Right lobe of liver (tissue), 6 donors: ENCODE data around the gene CUEDC1. TPM values are rescaled to one million over a fixed set of nuclear protein-coding genes. Genes with fewer than 3 reads are reported as not detected.
A peak's percentile ranks its signal among the peaks of the same experiment; 100 is the strongest.

Experiments used
- ATAC-seq, 4 donors: fragments of 200-7000 bp; cut with Tn5 transposase; one replicate each; pipeline ENCODE4 v1.9.1; 2020; ENCODE audit warnings: mild to moderate bottlenecking in 4 of 4, moderate library complexity in 4 of 4
- DNase-seq, 3 donors: peaks; one replicate each; pipeline ENCODE4 v3.0.0-alpha.2; 2020
- H3K27ac ChIP-seq, 3 donors: fragments of 200-600 bp; one replicate each; pipeline ENCODE4 v1.8.0; 2022
- H3K27me3 ChIP-seq, 2 donors: fragments of 200-600 bp; one replicate each; pipeline ENCODE4 v1.8.0; 2022
- H3K36me3 ChIP-seq, 4 donors: fragments of 200-600 bp; sonication (generic) in 1 of 4; one replicate each; pipeline versions ENCODE4 v1.5.1 to v1.8.0; 2017 to 2022; ENCODE audit warnings: control low read depth in 1 of 4
- H3K4me1 ChIP-seq, 4 donors: fragments of 200-600 bp; sonication (generic) in 1 of 4; one replicate each; pipeline versions ENCODE4 v1.5.1 to v1.8.0; 2017 to 2022; ENCODE audit warnings: control low read depth in 1 of 4
- H3K4me3 ChIP-seq, 3 donors: fragments of 200-600 bp; one replicate each; pipeline ENCODE4 v1.8.0; 2022
- H3K9me3 ChIP-seq, 4 donors: fragments of 200-600 bp; sonication (generic) in 1 of 4; one replicate each; pipeline versions ENCODE4 v1.5.1 to v1.8.0; 2017 to 2022; ENCODE audit warnings: control low read depth in 1 of 4
- POLR2A ChIP-seq: fragments of 450-650 bp; IDR thresholded peaks from one replicate; pipeline ENCODE4 v1.6.1; 2017; ENCODE audit warnings: antibody characterized with exemption, mild to moderate bottlenecking
- WGBS: methylation state at CpG from one replicate; pipeline ENCODE4 v1.1.6; 2018; ENCODE audit warnings: low coverage, low lambda C conversion rate; ENCODE audit not compliant: insufficient coverage; ENCODE audit errors: missing lambda C conversion rate; 5-methylcytosine and 5-hydroxymethylcytosine counted together
- intact Hi-C, 2 donors: fragments of 100-400 bp; cut with DNase I; formaldehyde crosslinking; loops; one replicate each; pipeline versions ENCODE4 v1.11.2 to v1.14.1; 2022
- total RNA-seq, 6 experiments: library from RNA; depleted of rRNA in 2 of 6; stranded (reverse); fragments of >200 nt in 2 of 6; fragmentation: NEBNext Ultra II Directional in 3 of 6; extraction: Animal tissue kit (Norgen Biotek cat#: 25700) in 3 of 6; gene quantifications; one replicate each; pipeline versions ENCODE4 v1.1.0 to v1.2.4, GENCODE V29; 2016 to 2023
- TF ChIP-seq, protein P1 (sequence below), 4 donors: fragments of 200-600 bp in 3 of 4; fragments of 450-650 bp in 1 of 4; IDR thresholded peaks; one replicate each; pipeline versions ENCODE4 v1.5.1 to v1.8.0; 2016 to 2022; ENCODE audit warnings: antibody characterized with exemption in 4 of 4, mild to moderate bottlenecking in 2 of 4
- donor health status: DM: no; HTN: yes; CAD: no.
- donor health status: DM: no; HTN: no; CAD: no.
- donor health status: DM: no; HTN: no; CAD: no.
- donor health status: DM: no; HTN: yes; CAD: no.
- donor health status: DM: no; HTN: yes; CAD: no.

CUEDC1 gene
- total RNA-seq, 6 experiments from 2014 or later, result 4.0 to 8.5 (median 5.5) TPM

- ATAC-seq (no peak), DNase-seq (no peak)
- 100% methylated on average over 4 of the region's 5 CpGs for WGBS
- Histone ChIP-seq H3K27me3 (no peaks in the 10 kb centered on the region), H3K9me3 (no peaks in the 10 kb centered on the region), H3K27ac (no peak overlapping the region), H3K4me1 (peaks cover 0 to 6% (median 0%) of the 10 kb centered on the region in 4 donors), H3K36me3 (no peaks in the 10 kb centered on the region), H3K4me3 (no peak overlapping the region)
- intact Hi-C loops, result no loop called here
- TF ChIP-seq, protein P1, sequence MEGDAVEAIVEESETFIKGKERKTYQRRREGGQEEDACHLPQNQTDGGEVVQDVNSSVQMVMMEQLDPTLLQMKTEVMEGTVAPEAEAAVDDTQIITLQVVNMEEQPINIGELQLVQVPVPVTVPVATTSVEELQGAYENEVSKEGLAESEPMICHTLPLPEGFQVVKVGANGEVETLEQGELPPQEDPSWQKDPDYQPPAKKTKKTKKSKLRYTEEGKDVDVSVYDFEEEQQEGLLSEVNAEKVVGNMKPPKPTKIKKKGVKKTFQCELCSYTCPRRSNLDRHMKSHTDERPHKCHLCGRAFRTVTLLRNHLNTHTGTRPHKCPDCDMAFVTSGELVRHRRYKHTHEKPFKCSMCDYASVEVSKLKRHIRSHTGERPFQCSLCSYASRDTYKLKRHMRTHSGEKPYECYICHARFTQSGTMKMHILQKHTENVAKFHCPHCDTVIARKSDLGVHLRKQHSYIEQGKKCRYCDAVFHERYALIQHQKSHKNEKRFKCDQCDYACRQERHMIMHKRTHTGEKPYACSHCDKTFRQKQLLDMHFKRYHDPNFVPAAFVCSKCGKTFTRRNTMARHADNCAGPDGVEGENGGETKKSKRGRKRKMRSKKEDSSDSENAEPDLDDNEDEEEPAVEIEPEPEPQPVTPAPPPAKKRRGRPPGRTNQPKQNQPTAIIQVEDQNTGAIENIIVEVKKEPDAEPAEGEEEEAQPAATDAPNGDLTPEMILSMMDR (IDR thresholded peaks at IDR 0.05), result no peak
- TF ChIP-seq POLR2A, result no peak
These were observed 35.3 kb downstream of the CUEDC1 start for GRCh38 chr17:57919918-57920317.

DNA sequence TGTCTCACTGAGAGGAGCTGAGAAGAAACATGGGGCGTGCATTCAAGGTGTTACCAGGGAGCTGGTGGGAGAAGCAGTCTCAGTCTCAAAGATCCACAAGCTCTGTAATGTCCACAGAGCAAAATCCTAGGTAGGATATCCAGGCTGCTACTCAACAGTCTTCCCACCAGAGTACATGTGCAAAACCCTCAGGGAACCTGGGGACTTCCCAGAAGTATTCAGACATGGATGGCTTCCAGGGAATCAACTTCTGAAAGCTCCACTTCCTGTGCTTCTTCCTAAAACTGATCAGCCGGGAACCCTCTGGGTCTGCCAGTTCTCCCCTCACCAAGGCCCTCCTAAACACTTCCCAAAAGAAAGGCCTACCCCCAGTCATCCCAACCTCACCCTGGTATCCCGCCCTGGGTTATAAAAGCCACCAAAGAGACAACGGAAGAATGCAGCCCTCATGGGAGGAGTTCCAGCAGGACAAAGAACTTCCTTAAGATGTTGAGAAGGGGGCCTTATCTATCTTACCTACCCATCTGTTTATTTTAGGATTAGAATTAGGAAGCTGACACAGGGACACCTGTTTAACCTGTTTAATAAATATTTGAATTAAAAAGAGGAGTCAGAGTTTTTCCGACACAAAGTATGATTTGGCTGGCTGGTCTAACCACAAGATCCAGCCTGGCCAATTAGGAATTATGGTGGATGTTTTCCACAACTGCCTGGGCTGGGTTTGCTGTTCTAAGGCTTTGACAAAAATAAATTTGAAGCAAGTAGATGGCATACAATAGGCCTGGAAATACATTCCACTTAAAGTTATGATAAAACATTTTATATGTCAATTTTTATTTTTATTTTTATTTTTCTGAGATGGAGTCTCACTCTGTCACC is 37.0 kb downstream of the CUEDC1 start:
- ATAC-seq, result peak in 1 of 4 donors; percentile 43
- WGBS, result 71% methylated on average over 5 of the region's 5 CpGs
- H3K27ac ChIP-seq, result no peak overlapping the region

GRCh38 chr17:57916925-57917858 is 38.0 kb downstream of the CUEDC1 start:
- no peak overlapping the region for H3K27ac ChIP-seq
- H3K9me3 ChIP-seq, result no peaks in the 10 kb centered on the region
- H3K4me1 ChIP-seq, result peaks cover 0 to 12% (median 0%) of the 10 kb centered on the region in 4 donors
- no peak overlapping the region for H3K4me3 ChIP-seq
- TF ChIP-seq, protein P1 (IDR thresholded peaks at IDR 0.05), result peak in 2 of 4 donors; percentile 8 to 32
- no peak for TF ChIP-seq POLR2A
- DNase-seq, result no peak
- intact Hi-C loops, result no loop called here
- H3K36me3 ChIP-seq, result no peaks in the 10 kb centered on the region
- peak; percentile 45 to 70 (median 64) for ATAC-seq
- H3K27me3 ChIP-seq, result no peaks in the 10 kb centered on the region
- WGBS, result 75% methylated on average over 4 of the region's 9 CpGs

More for the DNA sequence above, 37.0 kb downstream of the CUEDC1 start:
- Histone ChIP-seq H3K27me3 (no peaks in the 10 kb centered on the region), H3K36me3 (no peaks in the 10 kb centered on the region), H3K4me3 (no peak overlapping the region), H3K4me1 (peaks cover 0 to 6% (median 0%) of the 10 kb centered on the region in 4 donors), H3K9me3 (no peaks in the 10 kb centered on the region)
- TF ChIP-seq POLR2A, result no peak
- TF ChIP-seq, protein P1 (IDR thresholded peaks at IDR 0.05), result no peak
- intact Hi-C loops, result no loop called here
- DNase-seq, result no peak

DNA sequence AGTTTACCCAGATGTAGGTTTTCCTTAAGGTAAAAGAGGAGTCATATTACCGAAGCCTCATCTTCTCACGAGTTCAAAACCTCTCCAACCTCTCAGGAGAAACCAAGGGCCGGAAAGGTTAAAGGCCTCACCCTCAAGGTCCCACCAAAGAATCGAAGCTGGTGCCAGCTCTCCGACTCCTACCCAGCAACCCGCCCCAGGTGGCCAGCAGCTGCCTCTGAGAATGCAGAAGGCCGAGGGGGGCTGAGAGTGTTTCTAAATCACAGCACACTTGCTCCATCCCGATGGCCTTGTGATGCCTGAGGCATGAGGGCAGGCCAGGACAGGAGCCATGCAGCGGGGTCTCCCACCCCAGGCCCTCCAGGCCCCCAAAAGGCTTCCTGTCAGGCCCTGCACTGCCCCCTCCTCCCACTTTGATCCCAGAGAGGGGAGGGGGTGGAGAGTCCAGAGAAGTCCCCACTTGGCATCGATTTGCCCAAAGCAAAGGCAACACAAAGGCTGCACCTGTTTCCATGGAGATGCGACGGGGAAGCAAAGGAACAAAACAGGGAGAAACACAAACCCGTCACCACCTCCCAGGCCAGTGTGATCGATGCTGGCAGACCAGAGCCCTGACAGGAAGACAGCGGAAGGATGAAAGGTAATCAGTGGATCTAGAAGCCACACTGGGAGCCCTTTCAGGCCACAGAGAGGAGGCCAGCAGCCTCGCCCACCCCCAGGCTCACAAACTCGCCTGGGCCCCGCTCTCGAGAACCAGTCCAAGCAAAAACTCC is 39.0 kb downstream of the CUEDC1 start:
- DNase-seq (no peak), ATAC-seq (peak in 1 of 4 donors; percentile 24)
- TF ChIP-seq POLR2A, result no peak
- TF ChIP-seq, protein P1 (IDR thresholded peaks at IDR 0.05), result no peak
- no peaks in the 10 kb centered on the region for H3K27me3 ChIP-seq
- intact Hi-C loops, result no loop called here
- peaks cover 0 to 10% (median 0%) of the 10 kb centered on the region in 4 donors for H3K4me1 ChIP-seq
- WGBS, result 92% methylated on average over 10 of the region's 19 CpGs
- no peak overlapping the region for H3K27ac ChIP-seq
- H3K9me3 ChIP-seq, result no peaks in the 10 kb centered on the region
- no peaks in the 10 kb centered on the region for H3K36me3 ChIP-seq
- H3K4me3 ChIP-seq, result no peak overlapping the region
